Glutamatergic neuron (in vitro differentiated cells): ENCODE results near the gene ZFYVE28. TPM values are rescaled to one million over a fixed set of nuclear protein-coding genes. Genes with fewer than 3 reads are reported as not detected.

Source experiments
- DNase-seq: peaks from one replicate; pipeline ENCODE4 v3.0.0; 2022
- H3K27ac Mint-ChIP-seq: one replicate; pipeline ENCODE4 v1.8.0; 2020; ENCODE audit warnings: mild to moderate bottlenecking, mixed read lengths, inconsistent platforms; ENCODE audit not compliant: unreplicated experiment
- H3K27me3 Mint-ChIP-seq: one replicate; pipeline ENCODE4 v1.8.0; 2020; ENCODE audit warnings: mild to moderate bottlenecking, moderate library complexity, mixed read lengths, inconsistent platforms; ENCODE audit not compliant: unreplicated experiment
- H3K36me3 Mint-ChIP-seq: one replicate; pipeline ENCODE4 v1.8.0; 2020; ENCODE audit warnings: mild to moderate bottlenecking, mixed read lengths, inconsistent platforms; ENCODE audit not compliant: unreplicated experiment
- H3K4me1 Mint-ChIP-seq: one replicate; pipeline ENCODE4 v1.8.0; 2020; ENCODE audit warnings: mild to moderate bottlenecking, low read depth, mixed read lengths, inconsistent platforms; ENCODE audit not compliant: unreplicated experiment
- H3K4me3 Mint-ChIP-seq: one replicate; pipeline ENCODE4 v1.8.0; 2020; ENCODE audit warnings: mild to moderate bottlenecking, mixed read lengths, inconsistent platforms; ENCODE audit not compliant: unreplicated experiment
- H3K9me3 Mint-ChIP-seq: one replicate; pipeline ENCODE4 v1.8.0; 2020; ENCODE audit warnings: mild to moderate bottlenecking, moderate library complexity, mixed read lengths, inconsistent platforms; ENCODE audit not compliant: unreplicated experiment
- total RNA-seq: library from RNA; stranded (reverse); fragmentation: NEBNext Ultra II Directional; extraction: Animal tissue kit (Norgen Biotek cat#: 25700); gene quantifications from one replicate; pipeline ENCODE4 v1.2.1, GENCODE V29; 2021; ENCODE audit not compliant: unreplicated experiment
- TF ChIP-seq, protein P1 (sequence below): fragments of 200-600 bp; sonication (generic); IDR thresholded peaks from one replicate; pipeline ENCODE4 v1.5.0; 2021; ENCODE audit not compliant: partially characterized antibody, unreplicated experiment

ZFYVE28 gene
- total RNA-seq, 1 donor from 2014 or later = 4.8 TPM

DNA sequence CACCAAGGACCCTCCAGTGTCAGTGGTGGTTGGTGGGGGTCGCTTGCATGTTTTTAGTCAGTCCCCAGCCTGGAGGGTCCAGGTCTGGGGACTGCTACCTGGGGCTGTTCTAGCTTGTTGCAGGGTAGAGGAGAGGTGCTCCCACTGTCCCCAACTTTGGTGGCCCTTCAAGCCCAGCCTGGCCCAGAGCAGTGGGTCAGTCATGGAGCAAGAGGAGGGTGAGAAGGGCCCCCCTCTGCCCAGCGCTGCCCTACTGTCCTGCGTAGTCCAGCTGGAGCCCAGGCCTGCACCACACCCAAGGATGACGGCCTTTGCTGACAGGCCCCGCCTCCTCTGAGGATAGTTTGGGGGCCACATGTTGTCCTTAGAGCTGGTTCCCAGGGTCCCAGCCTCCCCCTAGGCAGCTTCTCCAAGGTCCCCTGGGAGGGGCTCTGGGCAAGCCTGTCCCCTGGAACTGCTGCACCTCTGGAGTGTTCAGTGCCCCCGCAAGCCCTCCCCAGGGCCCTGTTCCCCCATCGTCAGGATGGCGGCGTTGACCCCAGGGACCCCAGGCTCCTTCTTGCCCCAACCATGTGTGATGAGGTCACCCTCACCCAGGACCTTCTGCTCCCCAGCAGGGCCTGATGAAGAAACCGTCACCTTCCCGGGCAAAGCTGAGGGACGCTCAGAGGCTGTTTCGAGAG is 7.1 kb upstream of the ZFYVE28 start:
- H3K4me3 Mint-ChIP-seq = no peak overlapping the region
- H3K27me3 Mint-ChIP-seq = peaks cover 13% of the 10 kb centered on the region
- TF ChIP-seq, protein P1, sequence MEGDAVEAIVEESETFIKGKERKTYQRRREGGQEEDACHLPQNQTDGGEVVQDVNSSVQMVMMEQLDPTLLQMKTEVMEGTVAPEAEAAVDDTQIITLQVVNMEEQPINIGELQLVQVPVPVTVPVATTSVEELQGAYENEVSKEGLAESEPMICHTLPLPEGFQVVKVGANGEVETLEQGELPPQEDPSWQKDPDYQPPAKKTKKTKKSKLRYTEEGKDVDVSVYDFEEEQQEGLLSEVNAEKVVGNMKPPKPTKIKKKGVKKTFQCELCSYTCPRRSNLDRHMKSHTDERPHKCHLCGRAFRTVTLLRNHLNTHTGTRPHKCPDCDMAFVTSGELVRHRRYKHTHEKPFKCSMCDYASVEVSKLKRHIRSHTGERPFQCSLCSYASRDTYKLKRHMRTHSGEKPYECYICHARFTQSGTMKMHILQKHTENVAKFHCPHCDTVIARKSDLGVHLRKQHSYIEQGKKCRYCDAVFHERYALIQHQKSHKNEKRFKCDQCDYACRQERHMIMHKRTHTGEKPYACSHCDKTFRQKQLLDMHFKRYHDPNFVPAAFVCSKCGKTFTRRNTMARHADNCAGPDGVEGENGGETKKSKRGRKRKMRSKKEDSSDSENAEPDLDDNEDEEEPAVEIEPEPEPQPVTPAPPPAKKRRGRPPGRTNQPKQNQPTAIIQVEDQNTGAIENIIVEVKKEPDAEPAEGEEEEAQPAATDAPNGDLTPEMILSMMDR = no peak

DNA sequence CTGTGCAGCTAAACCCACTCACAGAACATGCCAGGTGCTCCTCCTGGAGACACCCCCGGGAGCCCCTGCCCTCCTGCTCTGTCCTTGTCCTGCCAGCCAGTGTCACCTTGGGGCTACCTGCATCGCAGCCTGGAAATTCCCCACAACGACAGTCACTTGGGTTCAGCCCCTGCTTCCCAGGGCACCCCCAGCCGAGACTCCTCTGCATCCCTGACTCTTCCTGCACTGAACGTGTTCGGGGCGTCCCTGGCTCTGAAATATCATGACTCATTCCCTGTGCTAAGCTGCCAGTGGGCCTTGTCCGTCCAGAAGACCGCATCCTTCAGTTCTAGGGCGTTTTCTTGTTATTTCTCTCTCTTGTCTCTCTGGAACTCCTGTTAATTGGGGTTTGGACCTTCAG is 6.1 kb upstream of the ZFYVE28 start:
- TF ChIP-seq, protein P1 = no peak
- no peak overlapping the region for H3K27ac Mint-ChIP-seq
- H3K9me3 Mint-ChIP-seq = peaks cover 9% of the 10 kb centered on the region
- H3K27me3 Mint-ChIP-seq = peaks cover 23% of the 10 kb centered on the region
- H3K36me3 Mint-ChIP-seq = peaks cover 11% of the 10 kb centered on the region
- no peak overlapping the region for H3K4me3 Mint-ChIP-seq
- peaks cover 3% of the 10 kb centered on the region for H3K4me1 Mint-ChIP-seq
- peak; percentile 8 for DNase-seq

More for the DNA sequence above, 7.1 kb upstream of the ZFYVE28 start:
- Mint-ChIP-seq H3K9me3 (peaks cover 4% of the 10 kb centered on the region), H3K27ac (no peak overlapping the region), H3K36me3 (peaks cover 5% of the 10 kb centered on the region), H3K4me1 (no peaks in the 10 kb centered on the region)
- DNase-seq = no peak

DNA sequence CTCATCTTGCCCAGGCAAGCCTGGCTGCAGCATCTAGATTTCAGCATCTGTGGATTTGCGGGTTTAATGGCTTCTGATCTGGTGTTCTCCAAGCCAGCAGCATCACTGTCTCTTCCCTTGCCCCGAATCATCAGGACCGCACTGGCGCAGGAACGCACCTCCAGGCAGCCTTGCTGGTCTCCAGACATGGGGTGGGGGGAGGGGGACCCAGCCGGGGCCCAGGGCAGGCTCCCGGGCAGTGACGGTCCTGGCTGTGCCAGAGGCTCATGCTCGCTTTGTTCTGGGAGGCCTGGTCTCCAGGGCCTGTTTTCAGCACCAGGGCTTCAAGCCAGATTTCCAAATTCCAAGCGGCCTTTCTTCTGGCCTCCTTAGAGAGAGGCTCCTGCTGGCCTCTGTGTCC is 5.2 kb upstream of the ZFYVE28 start:
- no peak overlapping the region for H3K4me3 Mint-ChIP-seq
- H3K9me3 Mint-ChIP-seq = peaks cover 9% of the 10 kb centered on the region
- no peak for DNase-seq
- H3K36me3 Mint-ChIP-seq = peaks cover 6% of the 10 kb centered on the region
- H3K27me3 Mint-ChIP-seq = peaks cover 19% of the 10 kb centered on the region
- H3K27ac Mint-ChIP-seq = no peak overlapping the region
- H3K4me1 Mint-ChIP-seq = peaks cover 3% of the 10 kb centered on the region
- TF ChIP-seq, protein P1 = no peak

DNA sequence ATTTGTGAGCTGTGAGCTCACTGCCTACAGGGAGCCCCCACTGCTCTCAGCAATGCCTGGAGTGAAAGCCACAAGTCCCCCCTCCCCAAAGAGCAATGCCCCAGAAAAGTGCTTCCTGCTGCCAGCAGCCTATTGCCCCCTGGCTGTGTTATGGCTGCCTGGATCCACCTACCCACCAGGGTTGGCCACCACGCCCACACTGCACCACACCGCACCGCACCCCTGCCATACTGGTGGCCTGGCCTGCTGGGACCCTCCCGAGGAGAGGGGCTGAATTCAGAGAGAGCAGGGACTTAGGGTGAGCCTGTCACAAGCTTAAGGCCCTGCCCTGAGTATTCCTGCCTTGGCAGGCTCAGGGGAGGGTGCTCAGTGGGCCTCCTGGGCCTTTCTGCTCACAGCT is 4.6 kb upstream of the ZFYVE28 start:
- H3K9me3 Mint-ChIP-seq = peaks cover 9% of the 10 kb centered on the region
- no peak for DNase-seq
- no peak overlapping the region for H3K27ac Mint-ChIP-seq
- peaks cover 3% of the 10 kb centered on the region for H3K4me1 Mint-ChIP-seq
- H3K27me3 Mint-ChIP-seq = peaks cover 19% of the 10 kb centered on the region
- H3K4me3 Mint-ChIP-seq = no peak overlapping the region
- TF ChIP-seq, protein P1 = no peak
- H3K36me3 Mint-ChIP-seq = peaks cover 6% of the 10 kb centered on the region

DNA sequence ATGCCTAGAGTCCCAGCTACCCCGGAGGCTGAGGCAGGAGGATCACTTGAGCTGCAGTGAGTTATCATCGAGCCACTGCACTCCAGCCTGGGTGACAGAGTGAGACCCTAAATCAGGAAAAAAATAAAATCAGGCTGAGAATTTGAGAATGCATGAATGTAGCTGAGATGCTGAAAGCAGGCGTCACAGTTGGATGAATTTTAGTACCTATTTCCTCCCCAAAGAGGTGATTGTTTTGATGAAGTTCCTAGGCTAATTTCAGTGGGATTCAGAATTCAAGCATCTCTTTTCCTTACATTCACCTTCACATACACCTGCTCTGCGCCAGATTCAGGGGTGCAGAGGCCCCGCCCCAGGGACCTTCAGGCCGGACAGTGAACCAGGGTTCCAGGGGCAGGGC is 3.5 kb upstream of the ZFYVE28 start:
- Mint-ChIP-seq H3K4me3 (no peak overlapping the region), H3K36me3 (peaks cover 6% of the 10 kb centered on the region), H3K27ac (no peak overlapping the region), H3K4me1 (peaks cover 3% of the 10 kb centered on the region), H3K27me3 (peaks cover 24% of the 10 kb centered on the region), H3K9me3 (peaks cover 9% of the 10 kb centered on the region)
- no peak for DNase-seq
- TF ChIP-seq, protein P1 = no peak
